Gastroesophageal sphincter (tissue), 3 donors: Measurements from ENCODE around the gene LMF2.

Experiments
- EP300 ChIP-seq: sonication (generic); formaldehyde crosslinking; IDR thresholded peaks from one replicate; pipeline ENCODE4 v1.6.1; 2017; ENCODE audit warnings: antibody characterized with exemption, mild to moderate bottlenecking
- TF ChIP-seq, protein P1 (sequence below), 4 experiments: fragments of 200-600 bp in 2 of 4; fragments of 450-650 bp in 2 of 4; sonication (generic) in 1 of 4; IDR thresholded peaks; one replicate each; pipeline ENCODE4 v1.5.1; 2017 to 2019; ENCODE audit warnings: antibody characterized with exemption in 4 of 4, mild to moderate bottlenecking in 2 of 4, moderate library complexity in 2 of 4

- TF ChIP-seq, protein P1, sequence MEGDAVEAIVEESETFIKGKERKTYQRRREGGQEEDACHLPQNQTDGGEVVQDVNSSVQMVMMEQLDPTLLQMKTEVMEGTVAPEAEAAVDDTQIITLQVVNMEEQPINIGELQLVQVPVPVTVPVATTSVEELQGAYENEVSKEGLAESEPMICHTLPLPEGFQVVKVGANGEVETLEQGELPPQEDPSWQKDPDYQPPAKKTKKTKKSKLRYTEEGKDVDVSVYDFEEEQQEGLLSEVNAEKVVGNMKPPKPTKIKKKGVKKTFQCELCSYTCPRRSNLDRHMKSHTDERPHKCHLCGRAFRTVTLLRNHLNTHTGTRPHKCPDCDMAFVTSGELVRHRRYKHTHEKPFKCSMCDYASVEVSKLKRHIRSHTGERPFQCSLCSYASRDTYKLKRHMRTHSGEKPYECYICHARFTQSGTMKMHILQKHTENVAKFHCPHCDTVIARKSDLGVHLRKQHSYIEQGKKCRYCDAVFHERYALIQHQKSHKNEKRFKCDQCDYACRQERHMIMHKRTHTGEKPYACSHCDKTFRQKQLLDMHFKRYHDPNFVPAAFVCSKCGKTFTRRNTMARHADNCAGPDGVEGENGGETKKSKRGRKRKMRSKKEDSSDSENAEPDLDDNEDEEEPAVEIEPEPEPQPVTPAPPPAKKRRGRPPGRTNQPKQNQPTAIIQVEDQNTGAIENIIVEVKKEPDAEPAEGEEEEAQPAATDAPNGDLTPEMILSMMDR (IDR thresholded peaks at IDR 0.05), result no peak
- no peak for TF ChIP-seq EP300
Measured at GRCh38 chr22:50519151-50519550, 11.6 kb upstream of the LMF2 start.
